ENCODE measurements around the gene RRAS2. TPM values are rescaled to one million over a fixed set of nuclear protein-coding genes. Genes with fewer than 3 reads are reported as not detected.

RRAS2 gene
- total and polyA plus RNA-seq, 2 of the 4 experiments (the other 2 are of a cell fraction), result 85.5 to 106 TPM

- Histone ChIP-seq H3K4me1 (ENCODE audit: control insufficient read depth, insufficient read depth, low read length) (no peaks in the 10 kb centered on the region), H3K27me3 (ENCODE audit: control insufficient read depth, insufficient read depth, low read length) (peaks cover 23% of the 10 kb centered on the region), H2AK9ac (replicated peaks; ENCODE audit: low read depth, low read length, poor library complexity) (no peak overlapping the region), H2BK15ac (ENCODE audit: low read depth, low read length) (no peak overlapping the region), H3K9ac (ENCODE audit: low read depth, low read length) (no peak overlapping the region), H2BK20ac (ENCODE audit: low read depth, low read length) (no peak overlapping the region), H2BK120ac (ENCODE audit: low read depth, low read length) (no peak overlapping the region), H4K5ac (ENCODE audit: low read depth, low read length) (no peak overlapping the region), H3K4me3 (ENCODE audit: insufficient read depth, low read depth, low read length) (no peak overlapping the region), H3K56ac (ENCODE audit: extremely low read depth, insufficient read depth, low read length) (no peak overlapping the region), H2BK5ac (ENCODE audit: low read depth, low read length, poor library complexity, severe bottlenecking) (no peak overlapping the region), H2AK5ac (ENCODE audit: low read depth, low read length) (no peak overlapping the region), H3K27ac (ENCODE audit: insufficient read depth, low read length) (no peak overlapping the region), H3K18ac (ENCODE audit: low read depth, low read length) (no peak overlapping the region), H3K9me1 (ENCODE audit: insufficient read depth, low read length) (no peaks in the 10 kb centered on the region), H2AFZ (replicated peaks; ENCODE audit: low read length, poor library complexity) (no peak overlapping the region), H3K79me1 (ENCODE audit: low read depth in 1 of 2, low read length in 2 of 2) (no peaks in the 10 kb centered on the region), H4K20me1 (ENCODE audit: insufficient read depth, low read length) (no peaks in the 10 kb centered on the region), H4K91ac (ENCODE audit: insufficient read depth, low read depth, low read length) (no peak overlapping the region), H3K14ac (replicated peaks; ENCODE audit: low read depth, low read length) (no peak overlapping the region), H3K9me3 (ENCODE audit: control insufficient read depth, insufficient read depth, low read length) (no peaks in the 10 kb centered on the region), H3K23ac (ENCODE audit: low read depth, low read length) (no peak overlapping the region), H3K36me3 (ENCODE audit: control insufficient read depth, insufficient read depth, low read length) (no peaks in the 10 kb centered on the region), H3K4ac (ENCODE audit: low read depth, low read length) (no peak overlapping the region), H4K8ac (ENCODE audit: low read depth in 2 of 2, low read length in 2 of 2) (no peak overlapping the region), H3K4me2 (ENCODE audit: low read depth, low read length) (no peak overlapping the region)
- BruUV-seq (replicated peaks), result no TSS peak
- WGBS, 2 experiments (ENCODE audit: extremely low coverage in 2 of 2, insufficient read length in 1 of 2), result 66% methylated on average over 4 of the region's 9 CpGs; no CpG with 5 or more reads in 1 of the 2 experiments
- no peak for DNase-seq
- in situ Hi-C loops (cut with MboI; ENCODE audit: low sequenced_read_pairs) (no loop called here), intact Hi-C loops (cut with micrococcal nuclease) (no loop called here), dilution Hi-C loops (cut with HindIII; ENCODE audit: low sequenced_read_pairs, unreplicated experiment) (no loop called here)
- TF ChIP-seq MXI1 (IDR thresholded peaks at IDR 0.05; ENCODE audit: borderline replicate concordance, low read depth, low read length) (no peak), USF2 (IDR thresholded peaks at IDR 0.05; ENCODE audit: low read depth, low read length) (no peak), RAD21 (IDR thresholded peaks at IDR 0.05; ENCODE audit: low read length) (no peak), RFX5 (IDR thresholded peaks at IDR 0.05; ENCODE audit: low read depth, low read length) (no peak), POLR2A (IDR thresholded peaks at IDR 0.05; ENCODE audit: low read depth, low read length) (no peak), ELK1 (IDR thresholded peaks at IDR 0.05; ENCODE audit: borderline replicate concordance, low read depth, low read length) (no peak), NFE2L2 (IDR thresholded peaks at IDR 0.05; ENCODE audit: low read depth, low read length) (no peak), FOS (IDR thresholded peaks at IDR 0.05; ENCODE audit: low read depth, low read length) (no peak), CHD1 (IDR thresholded peaks at IDR 0.05; ENCODE audit: low read depth, low read length) (no peak), BHLHE40 (IDR thresholded peaks at IDR 0.05; ENCODE audit: low read depth, low read length) (no peak), CEBPB (IDR thresholded peaks at IDR 0.05; ENCODE audit: low read depth, low read length) (no peak), RCOR1 (IDR thresholded peaks at IDR 0.05; ENCODE audit: insufficient replicate concordance, low read length) (no peak), MAFK (IDR thresholded peaks at IDR 0.05; ENCODE audit: low read depth, low read length) (no peak), CTCF (conservative IDR thresholded peaks at IDR 0.05; ENCODE audit: low read depth, low read length) (no peak), MAZ (IDR thresholded peaks at IDR 0.05; ENCODE audit: borderline replicate concordance, low read depth, low read length) (no peak)
- no peak for ATAC-seq (ENCODE audit: low read depth)
- ChIA-PET CTCF (no interaction called here), POLR2A (ENCODE audit: unreplicated experiment) (interaction anchor here (0.6 kb wide), 1 partner anchor 115 kb away, joined by 5 read pairs; no protein-coding TSS in a partner anchor)
Measured at GRCh38 chr11:14237444-14237961, 121.5 kb downstream of the RRAS2 start.
